Body of pancreas (tissue), 4 donors: ENCODE measurements around the gene ANGPTL4. TPM values are rescaled to one million over a fixed set of nuclear protein-coding genes. Genes with fewer than 3 reads are reported as not detected.

ENCODE experiments used
- ATAC-seq: fragments of 150-250 bp; one replicate; pipeline ENCODE4 v1.9.1; 2016
- DNase-seq, 4 donors: peaks; one replicate each; pipeline ENCODE4 v3.0.0-alpha.2; 2019
- H3K27ac ChIP-seq, 4 donors: fragments of 200-600 bp; sonication (generic); 1 replicate in 3 of 4; 2 replicates in 1 of 4; pipeline versions ENCODE4 v1.5.1 to v1.6.1; 2016 to 2019; ENCODE audit warnings: mild to moderate bottlenecking in 1 of 4, mixed read lengths in 1 of 4, moderate library complexity in 1 of 4
- H3K27me3 ChIP-seq, 2 donors: fragments of 200-600 bp; sonication (generic); one replicate each; pipeline ENCODE4 v1.6.0; 2016; ENCODE audit warnings: mild to moderate bottlenecking in 1 of 2
- H3K36me3 ChIP-seq, 2 donors: fragments of 200-600 bp; sonication (generic); replicated peaks in 1 of 2; 2 replicates each; pipeline ENCODE4 v1.5.1; 2016; ENCODE audit warnings: low read depth in 2 of 2; ENCODE audit not compliant: insufficient read depth in 1 of 2
- H3K4me1 ChIP-seq: fragments of 200-600 bp; sonication (generic); one replicate; pipeline ENCODE4 v1.6.0; 2016
- H3K4me3 ChIP-seq, 2 donors: fragments of 200-600 bp; sonication (generic); 1 replicate in 1 of 2; 2 replicates in 1 of 2; pipeline ENCODE4 v1.5.1; 2016 to 2019
- H3K9me3 ChIP-seq, 3 donors: fragments of 200-600 bp; sonication (generic); 1 replicate in 2 of 3; 2 replicates in 1 of 3; pipeline ENCODE4 v1.5.1; 2016
- POLR2A ChIP-seq, 3 donors: fragments of 450-650 bp; IDR thresholded peaks; one replicate each; pipeline ENCODE4 v1.6.1; 2016; ENCODE audit warnings: antibody characterized with exemption in 3 of 3, mild to moderate bottlenecking in 2 of 3
- WGBS, 2 donors: methylation state at CpG; one replicate each; pipeline ENCODE4 v1.1.5; 2017; 5-methylcytosine and 5-hydroxymethylcytosine counted together
- intact Hi-C: fragments of 100-400 bp; cut with DNase I; formaldehyde crosslinking; loops from one replicate; pipeline ENCODE4 v1.15.1; 2023
- total RNA-seq, 2 donors: library from RNA; depleted of rRNA; stranded (reverse); fragments of >200 nt; gene quantifications; one replicate each; pipeline ENCODE4 v1.1.0, GENCODE V29; 2016
- TF ChIP-seq, protein P1 (sequence below), 7 experiments: fragments of 450-650 bp in 4 of 7; fragments of 200-600 bp in 3 of 7; sonication (generic) in 3 of 7; IDR thresholded peaks; one replicate each; pipeline ENCODE4 v1.5.1; 2016 to 2019; ENCODE audit warnings: antibody characterized with exemption in 7 of 7

Gene ANGPTL4
- total RNA-seq, 2 donors from 2014 or later, result 68.7 to 110 TPM

DNA sequence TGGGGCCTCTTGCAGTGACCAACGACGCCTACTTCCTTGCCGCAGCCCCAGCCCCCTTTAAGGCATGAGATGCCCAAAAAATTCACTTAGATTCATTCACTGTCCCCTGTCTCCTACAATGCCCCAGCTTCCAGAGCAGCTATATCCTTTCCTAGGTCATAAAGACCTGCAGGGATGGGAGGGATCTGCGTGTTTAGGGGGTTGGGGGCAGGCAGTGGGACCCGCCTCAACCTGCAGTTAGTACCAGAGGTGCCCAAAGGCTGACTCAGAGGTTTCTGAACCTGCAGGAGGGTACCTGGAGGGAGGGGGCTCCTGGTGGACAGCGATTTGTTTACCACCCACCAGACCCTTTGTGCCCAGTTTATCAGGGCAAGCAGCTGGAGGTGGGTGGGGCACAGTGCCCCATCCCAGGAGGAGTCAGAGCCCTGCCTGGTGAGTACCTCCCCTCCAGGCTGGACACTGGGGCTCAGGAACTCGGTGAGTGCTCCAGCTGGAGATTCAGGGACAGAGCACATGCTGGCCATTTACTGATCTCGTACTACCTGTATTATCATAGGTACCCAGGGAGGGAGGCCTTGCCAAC, 32.6 kb upstream of the ANGPTL4 start:
- H3K27ac ChIP-seq, result no peak overlapping the region
- intact Hi-C loops, result no loop called here
- no peak for DNase-seq

DNA sequence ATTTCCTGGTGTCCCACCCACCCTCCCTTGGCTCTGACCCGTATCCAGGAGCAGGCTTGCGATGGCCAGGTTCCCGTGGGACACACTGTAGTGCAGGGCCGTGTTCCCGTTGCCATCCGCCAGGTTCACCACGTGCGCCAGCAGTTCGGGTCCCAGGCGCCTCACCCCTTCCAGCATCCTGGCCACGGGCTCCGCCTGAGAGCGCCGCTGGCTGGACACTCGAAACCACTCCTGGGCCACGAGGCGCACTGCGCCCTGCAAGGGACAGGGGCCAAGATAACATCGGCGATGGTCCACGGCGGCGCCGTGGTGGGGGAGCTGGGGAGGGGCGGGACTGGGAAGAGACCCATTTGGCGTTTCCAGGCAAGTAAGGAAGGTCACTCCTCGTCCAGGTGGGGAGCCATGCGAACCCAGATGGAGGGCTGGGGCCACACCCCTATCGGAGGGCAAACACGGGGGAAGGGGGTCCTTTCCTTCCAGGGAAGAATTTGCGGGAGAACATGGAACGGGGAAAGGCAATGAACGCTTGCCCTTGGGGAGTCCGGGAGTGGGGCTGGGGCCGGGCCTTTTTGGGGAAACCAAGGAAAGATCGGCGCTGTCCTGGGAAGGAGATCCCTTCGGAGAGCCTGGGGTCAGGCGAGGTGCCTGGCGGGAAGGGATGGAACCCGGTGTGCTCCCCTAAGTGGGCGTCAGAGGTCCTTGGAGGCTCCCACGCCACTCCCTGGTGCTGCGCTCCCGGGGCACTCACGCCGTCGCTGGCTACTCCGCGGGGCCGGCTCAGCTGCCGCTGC, 30.8 kb upstream of the ANGPTL4 start:
- Histone ChIP-seq H3K27ac (no peak overlapping the region), H3K9me3 (no peaks in the 10 kb centered on the region), H3K36me3 (no peaks in the 10 kb centered on the region), H3K27me3 (peaks cover 0 to 20% of the 10 kb centered on the region in 2 donors), H3K4me1 (peaks cover 18% of the 10 kb centered on the region), H3K4me3 (no peak overlapping the region)
- TF ChIP-seq, protein P1, sequence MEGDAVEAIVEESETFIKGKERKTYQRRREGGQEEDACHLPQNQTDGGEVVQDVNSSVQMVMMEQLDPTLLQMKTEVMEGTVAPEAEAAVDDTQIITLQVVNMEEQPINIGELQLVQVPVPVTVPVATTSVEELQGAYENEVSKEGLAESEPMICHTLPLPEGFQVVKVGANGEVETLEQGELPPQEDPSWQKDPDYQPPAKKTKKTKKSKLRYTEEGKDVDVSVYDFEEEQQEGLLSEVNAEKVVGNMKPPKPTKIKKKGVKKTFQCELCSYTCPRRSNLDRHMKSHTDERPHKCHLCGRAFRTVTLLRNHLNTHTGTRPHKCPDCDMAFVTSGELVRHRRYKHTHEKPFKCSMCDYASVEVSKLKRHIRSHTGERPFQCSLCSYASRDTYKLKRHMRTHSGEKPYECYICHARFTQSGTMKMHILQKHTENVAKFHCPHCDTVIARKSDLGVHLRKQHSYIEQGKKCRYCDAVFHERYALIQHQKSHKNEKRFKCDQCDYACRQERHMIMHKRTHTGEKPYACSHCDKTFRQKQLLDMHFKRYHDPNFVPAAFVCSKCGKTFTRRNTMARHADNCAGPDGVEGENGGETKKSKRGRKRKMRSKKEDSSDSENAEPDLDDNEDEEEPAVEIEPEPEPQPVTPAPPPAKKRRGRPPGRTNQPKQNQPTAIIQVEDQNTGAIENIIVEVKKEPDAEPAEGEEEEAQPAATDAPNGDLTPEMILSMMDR (IDR thresholded peaks at IDR 0.05), result no peak
- TF ChIP-seq POLR2A (IDR thresholded peaks at IDR 0.05), result no peak
- intact Hi-C loops, result no loop called here
- ATAC-seq, result no peak
- no peak for DNase-seq
- 10 to 18% methylated on average over 12 to 51 of the region's 52 CpGs for WGBS, 2 donors

More for the DNA sequence above, 32.6 kb upstream of the ANGPTL4 start:
- peaks cover 0 to 20% of the 10 kb centered on the region in 2 donors for H3K27me3 ChIP-seq
- H3K4me1 ChIP-seq, result peaks cover 18% of the 10 kb centered on the region
- no peak for ATAC-seq
- H3K9me3 ChIP-seq, result no peaks in the 10 kb centered on the region
- H3K36me3 ChIP-seq, result no peaks in the 10 kb centered on the region
- no peak overlapping the region for H3K4me3 ChIP-seq
- TF ChIP-seq, protein P1 (IDR thresholded peaks at IDR 0.05), result no peak
- no peak for TF ChIP-seq POLR2A (IDR thresholded peaks at IDR 0.05)
- 62 to 85% methylated on average over 6 to 8 of the region's 8 CpGs for WGBS, 2 donors

- H3K27me3 ChIP-seq, result peaks cover 0 to 20% of the 10 kb centered on the region in 2 donors
- no peak for ATAC-seq
Observed at GRCh38 chr19:8333767-8334457, 30.0 kb upstream of the ANGPTL4 start.

GRCh38 chr19:8334458-8335342, 29.3 kb upstream of the ANGPTL4 start:
- Histone ChIP-seq H3K9me3 (no peaks in the 10 kb centered on the region), H3K4me1 (peaks cover 18% of the 10 kb centered on the region), H3K27ac (no peak overlapping the region), H3K4me3 (no peak overlapping the region), H3K27me3 (peaks cover 0 to 20% of the 10 kb centered on the region in 2 donors), H3K36me3 (no peaks in the 10 kb centered on the region)
- DNase-seq (peak; percentile 45 to 78 (median 57)), ATAC-seq (peak; percentile 58)
- no peak for TF ChIP-seq POLR2A (IDR thresholded peaks at IDR 0.05)
- TF ChIP-seq, protein P1 (IDR thresholded peaks at IDR 0.05), result no peak
- intact Hi-C loops, result no loop called here
- 9% methylated on average over 77 of the region's 117 CpGs; no CpG with 5 or more reads in 1 of the 2 donors for WGBS, 2 donors

More at GRCh38 chr19:8333767-8334457, 30.0 kb upstream of the ANGPTL4 start:
- WGBS, 2 donors, result 7% methylated on average over 37 of the region's 48 CpGs; no CpG with 5 or more reads in 1 of the 2 donors
- DNase-seq, result no peak
- TF ChIP-seq POLR2A (IDR thresholded peaks at IDR 0.05), result no peak
- TF ChIP-seq, protein P1 (IDR thresholded peaks at IDR 0.05), result no peak
- Histone ChIP-seq H3K4me1 (peaks cover 18% of the 10 kb centered on the region), H3K27ac (no peak overlapping the region), H3K4me3 (no peak overlapping the region), H3K9me3 (no peaks in the 10 kb centered on the region), H3K36me3 (no peaks in the 10 kb centered on the region)
- intact Hi-C loops, result no loop called here
